IMR-90 (cell line): ENCODE data around the gene ADIG.

Source experiments
- BHLHE40 ChIP-seq: fragments of 150-350 bp; IDR thresholded peaks from 2 replicates; pipeline ENCODE4 v1.6.1; 2016; ENCODE audit warnings: mild to moderate bottlenecking, low read depth, low read length
- FOS ChIP-seq: fragments of 150-350 bp; IDR thresholded peaks from 2 replicates; pipeline ENCODE4 v1.6.1; 2016; ENCODE audit warnings: low read depth, low read length
- MAZ ChIP-seq: IDR thresholded peaks from 2 replicates; pipeline ENCODE4 v1.6.1; 2012; ENCODE audit warnings: low read depth, mild to moderate bottlenecking, low read length, improper control_type of control experiment, moderate library complexity, borderline replicate concordance
- MXI1 ChIP-seq: IDR thresholded peaks from 2 replicates; pipeline ENCODE4 v1.6.1; 2012; ENCODE audit warnings: low read depth, mild to moderate bottlenecking, low read length, moderate library complexity, borderline replicate concordance
- POLR2A ChIP-seq: IDR thresholded peaks from 2 replicates; pipeline ENCODE4 v1.6.1; 2012; ENCODE audit warnings: mild to moderate bottlenecking, low read depth, low read length
- RAD21 ChIP-seq: IDR thresholded peaks from 2 replicates; pipeline ENCODE4 v1.6.1; 2012; ENCODE audit warnings: low read length, improper control_type of control experiment
- RCOR1 ChIP-seq: IDR thresholded peaks from 2 replicates; pipeline ENCODE4 v1.6.1; 2012; ENCODE audit warnings: mild to moderate bottlenecking, low read length, improper control_type of control experiment; ENCODE audit not compliant: insufficient replicate concordance
- TF ChIP-seq, protein P1 (sequence below): conservative IDR thresholded peaks from 2 replicates; pipeline ENCODE4 v1.5.1; 2012; ENCODE audit warnings: mild to moderate bottlenecking, low read depth, low read length, improper control_type of control experiment
- TF ChIP-seq, protein P2 (sequence below): fragments of 150-350 bp; IDR thresholded peaks from 2 replicates; pipeline ENCODE4 v1.6.1; 2016; ENCODE audit warnings: low read depth, mild to moderate bottlenecking, low read length, moderate library complexity, borderline replicate concordance

DNA sequence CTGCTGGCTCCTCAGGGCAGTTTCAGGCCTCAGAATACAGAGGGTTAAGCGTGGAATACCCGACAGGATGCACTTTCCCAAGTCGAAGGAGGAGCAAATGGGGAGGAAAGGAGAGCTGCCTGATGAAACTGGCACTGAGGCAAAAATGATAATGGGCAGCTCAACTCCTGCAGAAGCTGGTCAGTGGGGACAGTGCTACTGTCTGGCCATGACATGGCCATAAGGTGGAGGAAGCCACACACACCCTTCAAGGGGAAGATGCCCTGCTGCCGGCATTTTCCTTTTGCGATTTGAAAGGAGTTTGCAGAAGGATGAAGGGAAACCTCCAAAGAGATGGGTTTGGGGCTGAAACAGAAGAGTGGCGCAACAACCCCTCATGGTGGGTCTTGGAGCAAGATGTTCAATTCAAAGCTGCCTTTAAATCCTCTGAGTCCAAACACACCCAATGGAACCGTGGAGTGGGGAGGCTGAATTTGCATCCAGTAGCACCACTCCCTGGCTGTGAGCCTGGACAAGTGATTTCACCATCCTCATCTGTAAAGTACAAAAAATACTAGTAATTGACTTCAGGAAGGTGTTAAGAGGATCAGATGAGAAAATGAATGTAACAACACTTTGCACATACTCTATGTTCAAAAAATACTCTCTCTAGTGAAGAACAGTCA lies 3.2 kb downstream of the ADIG start:
- TF ChIP-seq, protein P1, sequence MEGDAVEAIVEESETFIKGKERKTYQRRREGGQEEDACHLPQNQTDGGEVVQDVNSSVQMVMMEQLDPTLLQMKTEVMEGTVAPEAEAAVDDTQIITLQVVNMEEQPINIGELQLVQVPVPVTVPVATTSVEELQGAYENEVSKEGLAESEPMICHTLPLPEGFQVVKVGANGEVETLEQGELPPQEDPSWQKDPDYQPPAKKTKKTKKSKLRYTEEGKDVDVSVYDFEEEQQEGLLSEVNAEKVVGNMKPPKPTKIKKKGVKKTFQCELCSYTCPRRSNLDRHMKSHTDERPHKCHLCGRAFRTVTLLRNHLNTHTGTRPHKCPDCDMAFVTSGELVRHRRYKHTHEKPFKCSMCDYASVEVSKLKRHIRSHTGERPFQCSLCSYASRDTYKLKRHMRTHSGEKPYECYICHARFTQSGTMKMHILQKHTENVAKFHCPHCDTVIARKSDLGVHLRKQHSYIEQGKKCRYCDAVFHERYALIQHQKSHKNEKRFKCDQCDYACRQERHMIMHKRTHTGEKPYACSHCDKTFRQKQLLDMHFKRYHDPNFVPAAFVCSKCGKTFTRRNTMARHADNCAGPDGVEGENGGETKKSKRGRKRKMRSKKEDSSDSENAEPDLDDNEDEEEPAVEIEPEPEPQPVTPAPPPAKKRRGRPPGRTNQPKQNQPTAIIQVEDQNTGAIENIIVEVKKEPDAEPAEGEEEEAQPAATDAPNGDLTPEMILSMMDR: no peak
- TF ChIP-seq RAD21 (no peak), MAZ (no peak), POLR2A (no peak), RCOR1 (no peak), FOS (no peak), BHLHE40 (no peak), MXI1 (no peak)
- TF ChIP-seq, protein P2, sequence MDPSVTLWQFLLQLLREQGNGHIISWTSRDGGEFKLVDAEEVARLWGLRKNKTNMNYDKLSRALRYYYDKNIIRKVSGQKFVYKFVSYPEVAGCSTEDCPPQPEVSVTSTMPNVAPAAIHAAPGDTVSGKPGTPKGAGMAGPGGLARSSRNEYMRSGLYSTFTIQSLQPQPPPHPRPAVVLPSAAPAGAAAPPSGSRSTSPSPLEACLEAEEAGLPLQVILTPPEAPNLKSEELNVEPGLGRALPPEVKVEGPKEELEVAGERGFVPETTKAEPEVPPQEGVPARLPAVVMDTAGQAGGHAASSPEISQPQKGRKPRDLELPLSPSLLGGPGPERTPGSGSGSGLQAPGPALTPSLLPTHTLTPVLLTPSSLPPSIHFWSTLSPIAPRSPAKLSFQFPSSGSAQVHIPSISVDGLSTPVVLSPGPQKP: no peak
